ENCODE data around the gene BARHL2.

BARHL2 gene

DNA sequence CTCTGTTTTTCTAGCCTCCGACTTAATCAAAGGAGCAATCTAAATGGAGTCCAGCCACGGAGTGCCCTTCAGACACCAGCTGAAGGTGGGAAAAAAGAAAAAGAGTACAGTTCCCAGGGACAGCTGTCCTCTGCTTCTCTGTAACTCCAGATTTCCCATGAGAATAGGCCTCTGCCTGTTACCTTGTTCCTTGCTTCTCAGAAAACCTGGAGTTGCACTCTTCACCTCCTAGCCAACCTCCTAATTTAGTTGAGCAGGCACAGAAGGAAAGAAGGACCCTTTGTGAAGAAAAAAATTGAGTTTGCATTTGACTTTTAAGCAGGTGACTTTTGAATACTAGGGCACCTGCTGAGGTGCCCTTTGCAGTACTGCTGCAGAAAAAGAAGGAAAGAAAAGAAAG lies 8.3 kb downstream of the BARHL2 start:
- DNase-seq = no peak

- DNase-seq = no peak
Measured at GRCh38 chr1:90708236-90708786, 8.8 kb downstream of the BARHL2 start.

- DNase-seq = peak in 2 of 3 donors; percentile 20 to 54
Measured at GRCh38 chr1:90707363-90707710, 9.8 kb downstream of the BARHL2 start.

- peak; percentile 39 to 63 (median 43) for DNase-seq
Measured at GRCh38 chr1:90706437-90707362, 10.4 kb downstream of the BARHL2 start.

DNA sequence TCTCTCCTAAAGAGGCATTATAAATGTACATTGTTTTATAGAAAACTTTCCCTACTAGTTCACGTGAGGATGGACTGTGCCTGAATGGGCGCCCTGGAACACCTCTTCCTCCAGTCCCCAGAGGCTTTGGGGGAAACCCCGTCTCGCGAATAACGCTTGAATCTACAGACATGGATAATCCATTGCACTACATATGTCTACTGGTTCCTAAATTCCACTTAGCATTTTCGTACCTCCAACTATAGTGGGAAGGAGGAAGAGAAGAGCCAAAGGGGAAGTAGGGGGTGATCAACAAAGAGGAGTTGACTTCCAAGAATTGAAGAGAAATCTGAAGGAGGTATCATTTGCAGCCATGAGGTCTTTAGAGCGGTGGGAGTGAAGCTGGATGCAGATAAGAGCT lies 11.1 kb downstream of the BARHL2 start:
- DNase-seq = no peak

DNA sequence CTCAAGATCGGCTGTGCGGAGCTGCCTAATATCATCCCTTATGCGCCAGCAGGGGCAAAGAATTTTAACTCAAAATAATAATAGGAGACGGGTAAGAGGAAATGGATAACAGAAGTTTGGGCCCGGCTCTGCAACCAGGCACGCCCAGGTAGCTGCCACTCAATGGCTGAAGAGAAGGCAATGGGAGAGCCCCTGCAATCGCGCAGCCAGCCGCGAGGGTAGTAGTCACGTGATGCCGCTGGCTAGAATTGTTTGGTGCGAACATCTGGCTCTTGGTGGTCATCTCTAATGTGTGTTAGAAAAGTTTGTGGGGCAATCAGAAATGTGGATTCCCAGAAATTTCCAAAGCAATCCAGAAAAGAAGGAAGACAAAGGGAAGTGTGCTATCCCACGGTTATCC lies 12.3 kb downstream of the BARHL2 start:
- no peak for DNase-seq

DNA sequence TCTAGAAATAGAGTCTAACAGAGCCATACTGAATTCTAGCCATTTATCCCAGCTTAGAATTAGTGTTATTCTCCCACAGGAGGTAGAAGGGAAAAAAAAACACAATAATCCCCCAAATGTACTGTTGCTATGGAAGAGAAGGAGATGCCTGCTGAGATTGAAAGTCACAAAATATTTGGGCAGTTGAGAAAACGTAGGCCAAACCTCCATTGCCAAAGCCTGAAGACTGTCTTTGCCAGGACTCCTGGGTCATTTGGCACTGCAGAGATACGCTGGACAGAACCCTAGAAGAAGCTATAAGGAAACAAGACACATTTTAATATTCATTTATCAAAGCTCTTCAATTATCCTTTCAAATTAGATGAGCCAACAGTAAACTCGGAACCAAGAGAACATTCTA lies 22.3 kb downstream of the BARHL2 start:
- no peak for DNase-seq

- no peak for DNase-seq
Measured at GRCh38 chr1:90687747-90688146, 29.4 kb downstream of the BARHL2 start.

DNA sequence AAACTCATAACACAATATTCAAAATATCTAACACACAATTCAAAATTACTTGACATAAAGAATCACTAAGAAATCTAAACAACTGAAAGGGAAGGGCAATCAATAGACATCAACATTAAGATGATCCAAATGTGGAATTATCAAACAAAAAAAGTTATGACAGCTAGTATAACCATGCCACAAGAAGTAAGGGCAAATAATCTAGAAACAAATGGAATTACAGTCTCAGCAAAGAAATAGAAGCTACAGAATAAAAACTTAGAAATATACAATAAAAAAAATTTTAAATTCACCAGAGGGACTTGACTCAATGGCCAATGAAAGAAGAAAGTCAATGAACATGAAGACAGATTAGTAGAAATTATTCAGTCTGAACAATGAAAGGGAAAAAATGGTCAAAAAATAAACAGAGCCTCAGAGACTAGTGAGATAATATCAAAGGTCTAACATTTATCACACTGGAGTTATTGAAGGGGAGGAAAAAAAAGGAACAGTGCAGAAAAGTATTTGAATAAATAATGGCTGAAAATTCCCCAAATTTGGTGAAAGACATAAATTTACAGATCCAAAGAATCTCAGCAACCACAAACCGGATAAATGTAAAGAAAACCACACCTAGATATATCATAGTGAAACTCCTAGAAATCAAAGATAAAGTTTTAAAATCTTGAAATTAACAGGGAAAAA lies 41.8 kb downstream of the BARHL2 start:
- DNase-seq = no peak

- no peak for DNase-seq
Measured at GRCh38 chr1:90671741-90672140, 45.4 kb downstream of the BARHL2 start.

- DNase-seq = no peak
Measured at GRCh38 chr1:90671251-90671650, 45.9 kb downstream of the BARHL2 start.

Measured in suppressor macrophage treated with lipopolysaccharide for 1 hour (primary cell).